DMS153 treated with DMSO at 0.1 percent for 48 hours (cell line): ENCODE measurements around the gene STAB2.

Experiments
- DNase-seq: peaks from one replicate; lab custom pipeline; 2025; ENCODE audit not compliant: unreplicated experiment; lab: John Stamatoyannopoulos, UW

The STAB2 gene

GRCh38 chr12:103687253-103687652 lies 100.2 kb downstream of the STAB2 start:
- no peak for DNase-seq

- DNase-seq = no peak
These were observed 101.4 kb downstream of the STAB2 start for GRCh38 chr12:103688376-103689063.

- no peak for DNase-seq
These were observed 103.4 kb downstream of the STAB2 start for GRCh38 chr12:103690426-103690825.

- DNase-seq = no peak
These were observed 104.0 kb downstream of the STAB2 start for GRCh38 chr12:103691063-103691462.

- DNase-seq = peak; percentile 42
These were observed 109.0 kb downstream of the STAB2 start for GRCh38 chr12:103696101-103696500.

- DNase-seq = no peak
These were observed 111.1 kb downstream of the STAB2 start for GRCh38 chr12:103697971-103698751.

GRCh38 chr12:103698752-103699560 lies 111.9 kb downstream of the STAB2 start:
- no peak for DNase-seq

GRCh38 chr12:103705098-103705497 lies 118.0 kb downstream of the STAB2 start:
- DNase-seq = no peak

GRCh38 chr12:103705927-103706326 lies 118.9 kb downstream of the STAB2 start:
- no peak for DNase-seq

- DNase-seq = no peak
These were observed 120.4 kb downstream of the STAB2 start for GRCh38 chr12:103707446-103707845.

- DNase-seq = no peak
These were observed 123.5 kb downstream of the STAB2 start for GRCh38 chr12:103710544-103710943.

GRCh38 chr12:103712216-103712615 lies 125.1 kb downstream of the STAB2 start:
- no peak for DNase-seq

GRCh38 chr12:103715494-103715893 lies 128.4 kb downstream of the STAB2 start:
- DNase-seq = no peak

GRCh38 chr12:103716517-103717196 lies 129.6 kb downstream of the STAB2 start:
- no peak for DNase-seq

GRCh38 chr12:103725398-103725797 lies 138.3 kb downstream of the STAB2 start:
- DNase-seq = no peak

GRCh38 chr12:103727638-103728037 lies 140.6 kb downstream of the STAB2 start:
- DNase-seq = no peak

GRCh38 chr12:103728323-103728722 lies 141.2 kb downstream of the STAB2 start:
- DNase-seq = no peak

GRCh38 chr12:103729499-103729898 lies 142.4 kb downstream of the STAB2 start:
- DNase-seq = no peak

- DNase-seq = no peak
These were observed 144.5 kb downstream of the STAB2 start for GRCh38 chr12:103731539-103731938.

- no peak for DNase-seq
These were observed 147.8 kb downstream of the STAB2 start for GRCh38 chr12:103734863-103735262.

GRCh38 chr12:103735291-103735690 lies 148.2 kb downstream of the STAB2 start:
- DNase-seq = no peak
